Endothelial cell of hepatic sinusoid (primary cell): ENCODE measurements around the gene ARFGEF3.

ENCODE experiments used
- in situ Hi-C: cut with HindIII; loops from 2 replicates; pipeline ENCODE4 v1.10.0; 2017; ENCODE audit warnings: low sequenced_read_pairs

The ARFGEF3 gene

GRCh38 chr6:138235693-138236092 lies 74.0 kb downstream of the ARFGEF3 start:
- in situ Hi-C loops: no loop called here

- in situ Hi-C loops: no loop called here
Measured at GRCh38 chr6:138237463-138237862, 75.7 kb downstream of the ARFGEF3 start.

GRCh38 chr6:138238368-138238767 lies 76.6 kb downstream of the ARFGEF3 start:
- in situ Hi-C loops: no loop called here

- in situ Hi-C loops: no loop called here
Measured at GRCh38 chr6:138239774-138240173, 78.0 kb downstream of the ARFGEF3 start.

- in situ Hi-C loops: no loop called here
Measured at GRCh38 chr6:138240476-138241245, 78.9 kb downstream of the ARFGEF3 start.

- in situ Hi-C loops: no loop called here
Measured at GRCh38 chr6:138241381-138241780, 79.6 kb downstream of the ARFGEF3 start.

- in situ Hi-C loops: no loop called here
Measured at GRCh38 chr6:138241934-138242333, 80.2 kb downstream of the ARFGEF3 start.

- in situ Hi-C loops: no loop called here
Measured at GRCh38 chr6:138242987-138243592, 81.4 kb downstream of the ARFGEF3 start.

GRCh38 chr6:138245751-138246150 lies 84.0 kb downstream of the ARFGEF3 start:
- in situ Hi-C loops: no loop called here

GRCh38 chr6:138246650-138247440 lies 85.1 kb downstream of the ARFGEF3 start:
- in situ Hi-C loops: no loop called here

- in situ Hi-C loops: no loop called here
Measured at GRCh38 chr6:138248011-138248410, 86.3 kb downstream of the ARFGEF3 start.

- in situ Hi-C loops: no loop called here
Measured at GRCh38 chr6:138248878-138249277, 87.1 kb downstream of the ARFGEF3 start.

- in situ Hi-C loops: no loop called here
Measured at GRCh38 chr6:138250053-138250452, 88.3 kb downstream of the ARFGEF3 start.

GRCh38 chr6:138250513-138251247 lies 88.9 kb downstream of the ARFGEF3 start:
- in situ Hi-C loops: no loop called here

- in situ Hi-C loops: no loop called here
Measured at GRCh38 chr6:138253731-138254130, 92.0 kb downstream of the ARFGEF3 start.

- in situ Hi-C loops: no loop called here
Measured at GRCh38 chr6:138255443-138255842, 93.7 kb downstream of the ARFGEF3 start.

- in situ Hi-C loops: no loop called here
Measured at GRCh38 chr6:138257638-138258040, 95.9 kb downstream of the ARFGEF3 start.

GRCh38 chr6:138258197-138258596 lies 96.5 kb downstream of the ARFGEF3 start:
- in situ Hi-C loops: no loop called here

GRCh38 chr6:138258991-138259390 lies 97.3 kb downstream of the ARFGEF3 start:
- in situ Hi-C loops: no loop called here

- in situ Hi-C loops: no loop called here
Measured at GRCh38 chr6:138261116-138261780, 99.5 kb downstream of the ARFGEF3 start.

- in situ Hi-C loops: no loop called here
Measured at GRCh38 chr6:138263963-138264362, 102.2 kb downstream of the ARFGEF3 start.
